ENCODE data around the gene TSBP1. TPM values are rescaled to one million over a fixed set of nuclear protein-coding genes. Genes with fewer than 3 reads are reported as not detected.
A peak's percentile ranks its signal among the peaks of the same experiment; 100 is the strongest.

The TSBP1 gene
- total and polyA plus RNA-seq, 9 of the 15 experiments (the other 6 are each of a cell fraction or from before 2014, with no cell fraction given): not detected

- TF ChIP-seq CTCFL (IDR thresholded peaks at IDR 0.05; ENCODE audit: borderline replicate concordance, insufficient read depth, low read depth, low read length, poor library complexity, severe bottlenecking) (peak; percentile 45), ZBTB2 (IDR thresholded peaks at IDR 0.05) (no peak), ZNF24 (IDR thresholded peaks at IDR 0.05) (peak; percentile 26; the same call in 1 of the 2 replicates), ZKSCAN1 (IDR thresholded peaks at IDR 0.05; ENCODE audit: low read depth, low read length) (no peak), ZNF277 (CRISPR knock-in tag; IDR thresholded peaks at IDR 0.05; ENCODE audit: borderline replicate concordance) (no peak), MXD1 (CRISPR knock-in tag; IDR thresholded peaks at IDR 0.05; ENCODE audit: borderline replicate concordance, poor library complexity, severe bottlenecking) (no peak), ZNF717 (CRISPR knock-in tag; IDR thresholded peaks at IDR 0.05) (no peak), TEAD1 (CRISPR knock-in tag; IDR thresholded peaks at IDR 0.05) (no peak), XRCC5 (IDR thresholded peaks at IDR 0.05; ENCODE audit: low read depth, low read length) (0 out of 2 replicates have a peak, but pooled peaks have one; percentile 56), OTX1 (CRISPR knock-in tag; IDR thresholded peaks at IDR 0.05) (no peak), JUNB (CRISPR knock-in tag; conservative IDR thresholded peaks at IDR 0.05) (no peak), BCOR (IDR thresholded peaks at IDR 0.05) (no peak), PHB (CRISPR knock-in tag; IDR thresholded peaks at IDR 0.05) (no peak), MYNN (IDR thresholded peaks at IDR 0.05) (no peak; the same call in 1 of the 2 replicates), MYNN (CRISPR knock-in tag; IDR thresholded peaks at IDR 0.05) (no peak), TAF7 (tag; IDR thresholded peaks at IDR 0.05) (no peak), XRCC4 (IDR thresholded peaks at IDR 0.05; ENCODE audit: extremely low read depth, insufficient read depth, insufficient read length) (no peak), CBX2 (IDR thresholded peaks at IDR 0.05; ENCODE audit: insufficient read depth, low read length, poor library complexity, severe bottlenecking) (no peak), SNIP1 (IDR thresholded peaks at IDR 0.05; ENCODE audit: low read depth) (no peak), PHF21A (IDR thresholded peaks at IDR 0.05; ENCODE audit: borderline replicate concordance, low read depth) (no peak), ZNF121 (CRISPR knock-in tag; conservative IDR thresholded peaks at IDR 0.05) (no peak), MCM3 (IDR thresholded peaks at IDR 0.05) (no peak), EHMT2 (IDR thresholded peaks at IDR 0.05) (no peak), ESRRB (CRISPR knock-in tag; IDR thresholded peaks at IDR 0.05; ENCODE audit: borderline replicate concordance) (no peak), SMARCE1 (IDR thresholded peaks at IDR 0.05) (peak; percentile 16; the same call in 1 of the 2 replicates), ZNF146 (CRISPR knock-in tag; IDR thresholded peaks at IDR 0.05; ENCODE audit: unreplicated experiment) (no peak), HDAC8 (tag; IDR thresholded peaks at IDR 0.05) (no peak), BMI1 (IDR thresholded peaks at IDR 0.05; ENCODE audit: low read length) (no peak)
Observed at GRCh38 chr6:32244946-32245398, 126.7 kb downstream of the TSBP1 start (continued).

Data from K562 (cell line).